Germinal center (tissue), 1 donor: ENCODE data around the gene CIT.

Experiments
- DNase-seq: peaks from one replicate; pipeline ENCODE4 v3.0.0; 2012; ENCODE audit warnings: mixed read lengths, low spot score

Gene CIT

DNA sequence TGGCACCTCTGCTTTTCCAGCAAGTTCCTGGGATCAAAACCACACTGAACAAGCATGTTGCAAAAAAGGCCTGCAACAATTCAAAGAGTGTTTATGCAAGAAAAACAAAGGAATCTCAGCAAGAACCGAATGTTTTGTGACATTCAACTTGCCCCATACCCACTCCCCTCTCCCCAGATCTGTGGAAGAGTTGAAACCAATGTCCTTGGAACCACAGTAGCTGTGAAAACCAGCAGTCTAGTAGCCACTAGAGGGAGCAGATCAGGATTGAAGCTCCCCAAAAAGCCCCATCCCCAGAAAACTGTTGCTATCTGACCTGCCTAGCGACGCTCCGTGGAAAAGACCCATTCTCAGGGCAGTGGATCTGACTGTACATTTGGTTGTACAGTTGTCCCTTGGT is 182.1 kb downstream of the CIT start:
- no peak for DNase-seq

DNA sequence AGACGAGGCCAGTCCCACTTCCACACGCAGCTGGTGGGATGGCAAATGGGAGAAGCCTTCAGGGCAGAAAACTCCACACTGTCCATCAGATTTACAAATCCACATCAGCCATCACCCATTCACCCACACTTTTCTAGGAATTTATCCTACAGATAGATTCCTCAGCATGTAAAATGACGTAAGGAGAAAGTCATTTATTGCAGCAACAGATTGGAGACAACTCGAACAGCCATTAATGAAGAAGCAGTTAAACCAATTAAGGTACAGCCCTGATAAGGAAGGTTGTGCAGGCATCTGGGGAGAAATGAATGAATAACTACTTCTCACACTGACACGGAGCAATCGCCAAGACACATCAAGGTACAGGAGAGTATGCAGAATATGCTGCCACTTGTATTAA is 183.0 kb downstream of the CIT start:
- no peak for DNase-seq

DNA sequence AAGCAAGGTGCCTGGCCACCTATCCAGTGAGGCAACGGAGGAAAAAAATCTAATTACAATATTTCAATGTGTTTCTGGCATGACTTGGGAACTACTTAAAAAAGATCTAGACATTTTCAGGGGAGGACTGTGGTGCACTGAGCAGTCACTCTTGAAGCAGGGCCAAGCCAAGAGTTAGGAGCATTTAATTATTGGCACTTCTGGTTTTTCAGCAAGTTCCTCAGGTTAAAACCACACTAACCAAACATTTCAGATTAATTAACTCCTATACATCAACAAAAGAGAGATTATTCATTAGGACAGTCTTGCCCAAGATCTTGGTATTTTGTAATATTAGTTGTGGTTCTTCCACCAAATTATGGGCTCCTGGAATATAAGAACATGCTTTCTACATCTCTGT is 183.6 kb downstream of the CIT start:
- no peak for DNase-seq

DNA sequence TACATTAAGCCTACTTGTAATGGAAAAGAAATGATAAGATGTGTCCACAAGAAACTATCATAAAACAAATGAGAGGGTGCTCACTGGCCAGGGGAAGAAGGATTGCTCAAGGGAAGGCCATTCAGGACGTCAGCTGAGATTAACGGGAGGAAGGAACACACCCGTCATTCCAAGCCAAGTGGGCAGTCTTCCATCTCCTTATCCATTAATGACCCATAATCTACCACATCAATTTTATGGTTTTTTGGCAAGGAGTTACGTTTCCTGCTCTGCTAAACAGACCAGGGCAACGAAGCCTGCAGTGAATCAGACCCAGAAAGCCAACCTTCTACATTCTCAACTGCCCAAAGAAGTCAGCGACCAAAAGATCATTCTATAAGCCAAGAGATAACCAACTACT is 184.1 kb downstream of the CIT start:
- DNase-seq: no peak

DNA sequence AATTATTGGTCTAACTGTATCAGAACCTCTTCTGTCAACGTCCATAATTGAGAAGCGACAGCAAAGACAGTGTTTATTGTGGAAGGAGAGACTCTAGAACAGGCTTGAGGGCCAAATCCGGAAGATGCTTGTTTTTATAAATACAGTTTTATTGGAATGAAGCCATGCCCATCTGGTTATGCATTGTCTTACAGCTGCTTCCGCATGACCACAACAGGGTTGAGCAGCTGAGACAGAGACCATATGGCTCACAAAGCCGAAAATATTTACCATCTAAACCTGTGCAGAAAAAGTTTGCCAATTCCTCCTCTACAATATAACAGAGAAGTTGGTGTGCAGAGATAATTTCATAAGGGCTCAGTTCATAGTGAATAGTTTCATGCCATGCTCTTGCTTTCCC is 184.7 kb downstream of the CIT start:
- DNase-seq: no peak

DNA sequence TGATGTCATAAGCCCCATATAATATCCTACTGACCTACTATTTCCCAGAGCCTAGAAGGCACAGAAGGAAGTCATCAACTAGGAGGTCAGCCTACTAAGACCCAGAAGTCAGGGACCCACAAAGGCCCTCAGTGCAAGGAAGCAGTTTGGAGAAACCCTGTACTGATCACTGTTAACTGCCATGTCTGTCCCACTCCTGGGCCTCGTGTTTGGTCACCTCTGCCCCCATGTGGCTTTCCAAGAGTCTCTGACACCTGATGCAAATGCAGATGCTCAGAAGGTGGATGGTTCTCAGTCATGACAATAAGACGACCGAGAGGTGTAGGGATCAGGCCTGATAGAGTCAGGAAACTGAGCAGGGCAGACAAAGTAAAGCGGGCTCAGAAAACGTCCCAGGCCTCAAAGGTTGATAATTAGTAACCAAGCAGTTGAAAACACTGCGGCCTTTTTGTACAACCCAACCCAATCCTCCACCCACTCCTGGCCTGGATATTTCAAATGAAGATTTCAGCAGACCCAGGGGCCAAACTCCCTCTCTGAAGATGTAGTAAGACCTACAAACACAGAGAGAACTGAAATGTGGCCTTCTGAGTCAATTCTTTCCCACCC is 185.8 kb downstream of the CIT start:
- DNase-seq: no peak

DNA sequence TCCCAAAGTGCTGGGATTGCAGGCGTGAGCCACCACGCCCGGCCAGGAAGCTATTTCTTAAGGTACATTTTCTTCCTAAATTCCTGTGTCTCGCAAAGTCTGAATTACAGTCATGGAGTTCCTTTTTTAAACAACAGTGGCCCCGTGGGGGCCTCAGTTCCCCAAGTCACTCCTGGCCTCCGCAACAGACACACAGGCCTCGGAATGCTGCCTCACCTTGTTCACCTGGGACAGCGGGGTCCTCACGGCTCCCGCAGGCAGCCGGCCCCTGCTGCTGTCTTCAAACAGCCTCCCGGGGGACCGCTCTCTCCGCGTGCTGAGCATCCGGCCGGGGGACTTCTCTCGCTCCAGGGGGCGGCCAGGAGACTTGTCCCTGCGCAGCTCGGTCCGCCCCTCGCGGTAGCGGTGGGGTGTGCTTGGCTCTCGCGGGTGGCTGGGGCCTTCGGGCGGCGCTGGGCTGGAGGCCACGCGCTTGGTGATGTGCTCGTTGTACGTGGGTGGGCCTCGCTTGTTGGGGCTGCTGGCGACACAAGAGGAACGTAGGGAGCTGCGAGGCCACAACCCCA is 187.1 kb downstream of the CIT start:
- DNase-seq: no peak

DNA sequence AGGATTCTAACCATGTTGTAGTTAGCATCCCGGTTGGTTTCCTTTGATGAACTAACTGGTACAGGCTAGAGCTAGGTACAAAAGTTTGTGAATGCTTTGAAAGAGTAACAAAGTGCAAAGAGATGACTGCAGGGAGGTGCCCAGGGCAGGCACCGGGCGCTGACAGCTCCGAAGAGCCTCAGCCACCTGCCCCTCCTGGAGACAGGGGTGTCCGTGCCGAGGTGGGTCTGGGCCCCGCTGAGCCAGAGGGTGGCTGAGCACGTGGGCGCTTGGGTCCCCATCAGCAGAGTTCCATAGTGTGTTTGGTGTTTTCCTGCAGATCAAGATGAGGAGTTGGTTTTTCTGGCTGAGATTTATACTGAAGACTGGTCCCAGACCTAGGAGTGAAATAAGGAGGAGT is 189.2 kb downstream of the CIT start:
- DNase-seq: no peak

DNA sequence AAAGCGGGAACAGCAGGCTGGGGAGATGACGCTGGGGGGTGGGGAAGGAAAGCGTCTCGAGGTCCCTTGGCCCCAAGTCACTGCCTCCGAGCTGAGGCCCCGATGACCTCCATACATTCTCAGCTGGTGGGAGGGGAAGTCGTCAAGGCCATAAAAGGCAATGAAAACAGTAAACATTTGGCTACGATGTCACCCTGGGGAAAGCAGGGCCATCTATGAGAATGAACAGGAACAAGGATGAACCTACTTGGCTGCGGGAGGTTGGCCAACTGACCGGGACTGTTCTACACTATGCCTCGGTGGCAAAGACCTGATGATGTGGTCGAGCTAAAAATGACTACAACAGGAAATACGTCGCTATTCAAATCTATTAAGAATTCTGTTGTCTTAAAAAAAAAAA is 189.7 kb downstream of the CIT start:
- no peak for DNase-seq

DNA sequence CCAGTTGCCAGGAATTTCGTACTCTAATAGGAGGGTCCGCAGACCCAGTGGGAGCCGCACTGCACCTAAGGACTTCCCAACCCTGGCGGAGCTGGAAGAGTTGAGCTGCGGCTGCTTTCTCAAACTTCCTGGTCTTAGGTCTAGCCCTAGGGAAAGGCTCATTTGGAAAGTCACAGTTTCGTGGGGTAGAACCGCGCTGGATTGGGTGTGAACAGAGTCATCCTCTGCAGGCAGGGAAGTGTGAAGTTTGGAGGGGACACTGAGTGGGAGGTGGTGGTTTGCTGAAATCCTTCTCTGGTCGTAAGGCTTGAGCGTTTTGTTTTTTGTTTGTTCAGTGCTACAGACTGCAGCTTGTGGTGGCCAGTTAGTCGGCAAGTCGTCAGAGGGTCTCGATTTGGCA is 190.3 kb downstream of the CIT start:
- DNase-seq: no peak

DNA sequence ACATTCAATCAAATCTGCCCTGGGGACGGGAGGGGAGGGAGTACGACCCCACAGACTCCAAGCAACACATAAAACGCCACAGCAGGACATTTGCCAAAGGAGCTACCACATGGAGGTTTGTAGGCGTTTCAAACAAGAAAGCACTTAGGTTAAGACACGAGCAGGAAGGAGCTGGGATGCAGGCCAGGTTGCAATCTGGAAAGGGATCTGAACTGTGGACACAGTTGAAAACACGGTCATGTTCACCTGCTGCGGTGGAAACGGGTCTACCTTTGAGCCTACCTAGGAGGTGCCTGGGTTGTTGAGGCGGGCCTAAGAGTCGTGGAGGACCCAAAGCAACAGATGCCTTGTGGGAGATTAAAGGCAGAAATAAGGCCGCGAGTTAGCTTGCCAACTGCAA is 190.8 kb downstream of the CIT start:
- no peak for DNase-seq

DNA sequence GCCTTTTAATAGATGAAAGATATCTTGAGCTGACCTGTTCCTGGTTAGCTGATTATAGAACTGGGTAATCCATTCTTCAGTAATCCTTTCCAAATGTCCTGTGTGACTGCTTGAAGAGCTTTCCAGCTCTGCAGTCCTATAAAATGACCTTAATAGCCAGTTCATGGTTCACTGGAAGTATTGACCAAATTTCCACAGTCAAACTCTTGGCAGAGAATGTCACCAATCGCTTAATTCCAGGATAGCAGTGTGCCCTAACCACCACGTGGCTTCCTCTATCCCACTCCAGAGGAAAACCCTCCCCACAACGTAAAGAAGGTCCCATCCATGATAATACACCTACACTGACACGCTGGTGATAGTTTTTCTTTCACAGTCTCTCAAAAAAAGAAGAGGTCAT is 191.7 kb downstream of the CIT start:
- no peak for DNase-seq

DNA sequence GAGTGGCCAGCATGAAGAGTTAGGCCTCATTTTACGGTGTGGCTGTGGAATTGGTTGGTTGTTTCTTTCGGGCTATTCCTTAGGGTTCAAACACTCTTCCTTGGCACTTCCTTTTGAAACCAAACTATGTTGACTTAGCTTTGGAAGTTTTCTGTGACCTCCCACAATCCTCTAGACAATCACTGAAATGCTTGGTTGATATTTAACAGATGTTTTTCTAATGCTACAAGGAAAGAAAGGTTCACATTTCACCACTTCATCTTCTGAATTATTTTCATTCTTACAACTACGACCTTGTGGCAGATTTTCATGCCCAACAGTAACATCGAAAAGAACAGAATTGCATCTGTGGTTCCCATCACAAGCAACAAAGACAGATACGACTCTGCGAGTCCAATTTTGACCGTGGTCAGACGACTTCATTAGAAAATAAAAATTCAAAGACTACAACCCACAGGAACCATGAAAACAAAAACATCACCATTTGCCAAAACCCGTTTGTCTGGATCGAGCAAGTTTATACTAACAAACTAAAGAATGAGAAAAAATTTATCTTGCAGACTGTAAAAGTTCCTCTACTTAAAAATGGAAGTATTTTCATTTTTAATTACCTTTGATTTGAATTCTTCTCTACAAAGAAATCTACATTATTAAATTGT is 192.3 kb downstream of the CIT start:
- DNase-seq: no peak

DNA sequence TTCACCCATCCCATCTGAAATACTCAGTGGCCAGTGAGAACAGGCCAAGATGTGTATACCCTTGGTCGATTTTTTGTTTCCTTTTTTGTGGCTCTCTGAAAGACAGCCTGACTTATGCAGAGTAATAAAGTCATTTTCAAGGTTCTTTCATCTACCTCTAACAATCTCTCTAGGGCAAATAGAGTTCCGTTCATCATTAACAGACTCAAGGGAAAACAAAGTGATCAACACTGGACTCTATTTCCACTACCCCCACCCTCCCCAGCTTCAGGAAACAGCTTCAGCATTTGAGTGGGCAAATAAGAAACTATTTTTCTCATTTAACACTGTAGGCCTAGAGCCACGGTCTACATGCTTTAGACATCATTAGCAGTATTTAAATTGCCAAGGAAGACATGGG is 193.3 kb downstream of the CIT start:
- no peak for DNase-seq

DNA sequence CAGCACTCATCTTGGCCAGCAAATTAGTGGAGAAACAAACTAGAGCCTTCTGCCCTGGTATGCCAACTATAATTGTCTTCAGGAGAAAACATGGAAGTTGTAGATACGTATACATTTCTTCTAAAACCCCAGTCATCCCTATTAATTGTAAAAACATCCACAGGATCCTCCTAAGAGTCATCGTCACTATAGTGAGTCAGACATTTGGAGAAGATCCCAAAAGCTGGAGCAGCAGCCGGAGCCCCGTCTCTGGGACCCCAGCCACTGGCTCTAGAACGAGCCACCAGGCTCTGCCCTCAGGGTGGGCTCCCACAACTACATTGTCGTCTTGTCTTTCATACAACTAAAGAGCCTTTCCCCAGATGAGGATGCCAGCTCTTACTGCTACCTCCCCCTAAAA is 193.7 kb downstream of the CIT start:
- DNase-seq: no peak

DNA sequence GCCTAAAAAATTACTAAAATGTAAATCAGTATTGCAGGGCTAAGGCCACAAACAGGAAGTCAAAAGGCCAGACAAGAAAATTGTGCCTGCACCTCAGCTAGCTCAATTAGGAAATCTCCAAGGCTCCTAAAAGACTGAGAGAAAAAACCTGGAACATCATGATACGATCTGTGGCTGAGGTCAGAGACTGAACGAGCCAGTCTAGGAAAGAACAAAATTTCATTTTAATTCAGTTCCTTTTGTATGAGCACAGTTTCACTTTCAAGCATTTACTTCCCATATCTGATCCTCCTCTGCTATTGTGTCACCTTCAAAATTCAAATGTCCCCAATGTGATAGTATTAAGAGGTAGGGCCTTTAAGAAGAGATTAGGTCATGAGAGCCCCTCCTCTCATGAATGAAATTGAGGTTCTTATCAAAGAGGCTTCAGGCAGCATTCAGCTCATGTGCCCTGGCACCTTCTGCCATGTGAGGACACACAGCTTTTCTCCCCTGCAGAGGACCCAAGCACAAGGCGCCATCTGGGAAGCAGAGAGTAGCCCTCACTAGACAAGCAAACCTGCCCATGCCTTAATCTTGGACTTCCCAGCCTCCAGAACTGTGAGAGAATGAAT is 194.4 kb downstream of the CIT start:
- DNase-seq: peak; percentile 35

DNA sequence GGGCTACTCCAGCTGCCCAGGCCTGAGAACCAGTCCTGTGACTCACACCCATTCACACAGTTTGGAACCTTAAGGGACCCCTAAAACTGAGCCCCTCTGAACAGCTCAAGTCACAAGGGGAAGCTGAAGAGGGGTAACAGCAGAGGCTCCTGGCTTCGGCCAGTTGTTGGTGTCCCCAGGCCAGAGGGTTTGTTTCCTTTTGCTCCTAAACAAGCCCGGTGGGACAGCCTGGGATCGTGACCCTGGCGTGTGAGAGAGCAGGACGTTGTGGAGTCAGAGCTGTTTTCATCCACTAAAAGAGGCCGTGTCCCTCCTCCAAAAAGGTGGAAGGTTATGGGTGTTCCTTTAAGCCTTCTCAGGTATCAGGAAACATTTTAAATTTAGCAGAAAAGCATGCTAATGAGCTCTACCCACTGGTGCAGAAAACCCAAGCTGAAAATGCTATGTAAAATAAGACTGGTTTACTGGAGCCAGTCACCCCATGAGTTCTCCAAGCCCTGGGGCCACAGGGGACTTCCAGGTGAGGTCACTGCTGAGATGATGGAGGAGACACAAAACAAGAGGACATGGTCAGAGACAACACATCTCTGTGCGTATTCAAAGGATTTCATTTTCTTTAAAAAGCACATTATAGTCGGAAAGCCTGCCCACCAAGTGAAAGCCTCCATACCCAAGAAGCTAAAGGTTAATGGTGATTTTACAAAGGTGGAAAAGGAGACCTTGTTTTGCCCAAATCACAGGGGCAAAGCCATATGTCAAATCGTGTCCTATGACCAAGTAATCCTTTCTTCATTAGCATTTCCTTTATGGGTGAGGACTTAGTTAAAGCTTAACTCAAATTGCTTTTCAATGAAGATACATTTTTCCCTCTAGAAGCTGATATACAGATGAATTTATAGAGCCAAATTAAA is 195.1 kb downstream of the CIT start:
- DNase-seq: peak; percentile 27

DNA sequence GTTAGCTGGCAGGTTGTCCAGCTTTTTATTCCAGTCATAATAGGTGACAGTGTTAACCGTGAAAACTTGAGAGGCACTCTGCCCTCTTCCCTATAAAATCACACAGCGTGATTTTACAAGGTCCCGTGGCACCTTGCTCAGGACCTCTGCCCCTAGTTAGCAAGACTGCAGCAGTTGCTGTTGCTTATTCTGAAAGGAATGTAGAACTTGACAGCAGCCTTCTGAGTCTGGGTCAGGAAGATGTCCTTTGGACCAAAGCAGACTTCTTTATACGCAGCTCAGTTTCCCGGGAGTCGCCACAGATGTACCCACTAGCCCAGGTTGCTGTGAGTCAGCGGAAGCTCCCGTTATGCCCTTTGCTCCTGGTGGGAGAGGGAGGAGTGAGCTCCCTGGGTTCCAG is 196.0 kb downstream of the CIT start:
- no peak for DNase-seq

DNA sequence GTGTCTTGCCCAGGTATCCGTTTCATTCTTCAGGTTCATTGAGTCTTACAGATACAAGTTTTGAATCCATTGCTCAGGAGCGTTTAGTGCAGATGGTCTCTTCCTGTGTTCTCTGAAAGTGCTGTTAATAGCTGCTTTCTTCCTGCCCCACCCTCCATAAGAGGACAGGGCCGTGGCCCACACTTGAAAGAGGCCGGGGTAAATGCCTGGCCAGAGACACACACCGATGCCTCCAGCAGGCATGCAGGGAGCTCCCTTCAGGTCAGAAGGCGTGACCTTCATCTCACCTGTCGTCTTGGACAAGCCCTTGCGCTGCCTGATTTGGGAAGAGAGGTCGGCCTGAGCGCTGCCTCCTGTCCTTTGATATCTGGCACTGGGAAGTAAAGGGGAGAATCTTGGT is 197.6 kb downstream of the CIT start:
- no peak for DNase-seq

DNA sequence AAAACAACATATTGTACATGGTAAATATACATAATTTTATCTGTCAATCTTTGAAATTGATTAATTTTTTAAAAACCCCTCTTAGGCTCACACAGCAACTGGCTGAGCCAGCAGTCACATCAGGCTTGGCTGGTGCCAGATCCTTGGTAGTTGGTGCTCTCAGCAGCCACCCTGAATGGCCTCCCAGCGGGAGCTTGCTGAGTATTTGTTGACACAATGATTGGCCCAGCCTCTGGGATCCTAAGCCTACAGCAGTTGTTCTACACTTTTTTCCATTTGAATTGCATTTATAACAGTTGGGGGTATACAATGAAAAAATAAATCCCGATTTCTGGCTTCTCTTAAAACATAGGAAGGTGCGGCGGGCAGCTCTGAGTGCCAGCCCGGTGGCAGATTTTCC is 198.0 kb downstream of the CIT start:
- DNase-seq: no peak

DNA sequence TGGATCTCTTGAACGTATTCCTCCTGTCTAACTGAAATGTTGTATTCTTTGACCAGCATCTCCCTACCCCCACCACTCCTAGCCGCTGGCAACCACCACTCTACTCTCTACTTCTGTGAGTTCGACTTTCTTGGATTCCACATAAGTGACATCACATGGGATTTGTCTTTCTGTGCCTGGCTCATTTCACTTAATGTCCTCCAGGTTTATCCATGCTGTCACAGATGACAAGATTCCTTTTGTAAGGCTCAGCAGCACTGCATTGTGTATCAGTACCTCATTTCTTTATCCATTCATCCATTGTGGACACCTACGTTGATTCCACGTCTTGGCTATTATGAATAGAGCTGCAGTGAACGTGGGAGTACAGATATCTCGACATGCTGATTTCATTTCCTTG is 198.7 kb downstream of the CIT start:
- no peak for DNase-seq

DNA sequence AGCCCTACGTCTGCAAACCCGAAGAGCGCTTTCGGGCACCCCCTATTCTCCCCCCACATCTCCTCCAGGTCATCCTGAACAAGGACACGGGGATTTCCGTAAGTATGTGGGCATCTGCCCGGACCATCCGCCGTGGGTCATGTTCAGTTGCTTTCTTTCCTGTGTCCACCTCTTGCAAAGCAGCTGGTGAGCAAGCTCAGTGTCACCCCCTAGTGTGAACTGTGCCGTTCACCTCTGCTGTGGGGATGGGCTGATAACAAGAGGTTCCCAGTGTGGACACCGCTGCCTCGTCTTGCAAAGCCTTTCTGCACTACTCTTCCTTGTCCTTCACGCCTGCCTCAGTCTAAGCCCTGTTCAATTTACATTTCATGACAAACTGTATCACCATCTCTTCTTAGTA is 200.5 kb downstream of the CIT start:
- no peak for DNase-seq

DNA sequence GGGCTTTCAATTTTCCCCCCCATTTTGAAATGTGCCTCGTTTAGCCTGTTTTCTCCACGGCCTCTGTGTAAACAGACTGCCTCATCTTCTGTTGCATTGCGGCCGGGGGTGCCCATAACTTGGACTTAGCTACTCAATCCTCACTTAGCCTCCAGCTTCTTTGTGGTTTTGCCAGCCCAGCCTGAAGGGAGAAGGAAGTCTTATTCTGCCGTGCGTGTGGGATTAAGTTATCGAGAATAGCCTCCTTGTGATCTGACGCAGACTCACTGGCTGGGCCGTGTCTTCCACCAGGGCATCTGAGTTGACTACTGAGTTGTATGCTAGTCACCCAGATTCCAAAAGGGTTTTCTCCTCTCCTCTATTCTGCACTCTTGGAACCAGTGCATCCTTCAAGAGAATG is 201.1 kb downstream of the CIT start:
- no peak for DNase-seq
